NCI-H446 treated with DMSO at 0.1 percent for 48 hours (cell line): Measurements from ENCODE around the gene WNT6.

Source experiments
- DNase-seq: peaks from one replicate; lab custom pipeline; 2025; lab: John Stamatoyannopoulos, UW

The WNT6 gene

GRCh38 chr2:218859556-218859987 is at the start of gene WNT6:
TSS of gene WNT6 (plus strand) at chr2:218859805. CDS start at chr2:218860038, 233 bp downstream.
- no peak for DNase-seq

- no peak for DNase-seq
These were observed 49.3 kb upstream of the WNT6 start for GRCh38 chr2:218810256-218810655.

- no peak for DNase-seq
These were observed 48.2 kb upstream of the WNT6 start for GRCh38 chr2:218811382-218811781.

- DNase-seq: no peak
These were observed 47.3 kb upstream of the WNT6 start for GRCh38 chr2:218812096-218812815.

- DNase-seq: no peak
These were observed 46.7 kb upstream of the WNT6 start for GRCh38 chr2:218812861-218813260.

- no peak for DNase-seq
These were observed 45.7 kb upstream of the WNT6 start for GRCh38 chr2:218813771-218814460.

- DNase-seq: no peak
These were observed 44.9 kb upstream of the WNT6 start for GRCh38 chr2:218814540-218815243.

- no peak for DNase-seq
These were observed 44.4 kb upstream of the WNT6 start for GRCh38 chr2:218815244-218815637.

- no peak for DNase-seq
These were observed 44.0 kb upstream of the WNT6 start for GRCh38 chr2:218815649-218816048.

GRCh38 chr2:218816561-218817011 is 43.0 kb upstream of the WNT6 start:
- no peak for DNase-seq

GRCh38 chr2:218819093-218819492 is 40.5 kb upstream of the WNT6 start:
- DNase-seq: no peak

- DNase-seq: no peak
These were observed 38.7 kb upstream of the WNT6 start for GRCh38 chr2:218820746-218821369.

- no peak for DNase-seq
These were observed 37.9 kb upstream of the WNT6 start for GRCh38 chr2:218821605-218822211.

GRCh38 chr2:218822622-218823021 is 37.0 kb upstream of the WNT6 start:
- DNase-seq: no peak

GRCh38 chr2:218823196-218823855 is 36.3 kb upstream of the WNT6 start:
- no peak for DNase-seq

GRCh38 chr2:218824004-218824403 is 35.6 kb upstream of the WNT6 start:
- DNase-seq: no peak

GRCh38 chr2:218826791-218827190 is 32.8 kb upstream of the WNT6 start:
- DNase-seq: no peak

- DNase-seq: no peak
These were observed 31.7 kb upstream of the WNT6 start for GRCh38 chr2:218827701-218828476.

- DNase-seq: no peak
These were observed 31.2 kb upstream of the WNT6 start for GRCh38 chr2:218828477-218828778.

GRCh38 chr2:218829868-218830451 is 29.6 kb upstream of the WNT6 start:
- no peak for DNase-seq
